22Rv1 (cell line): ENCODE results near the gene SUN5.

Experiments used
- CTCF ChIP-seq: fragments of 450-650 bp; IDR thresholded peaks from 2 replicates; pipeline ENCODE4 v1.5.1; 2017; ENCODE audit warnings: mild to moderate bottlenecking
- ZFX ChIP-seq: fragments of 450-650 bp; IDR thresholded peaks from 2 replicates; pipeline ENCODE4 v1.6.1; 2017; ENCODE audit warnings: antibody characterized with exemption, borderline replicate concordance

DNA sequence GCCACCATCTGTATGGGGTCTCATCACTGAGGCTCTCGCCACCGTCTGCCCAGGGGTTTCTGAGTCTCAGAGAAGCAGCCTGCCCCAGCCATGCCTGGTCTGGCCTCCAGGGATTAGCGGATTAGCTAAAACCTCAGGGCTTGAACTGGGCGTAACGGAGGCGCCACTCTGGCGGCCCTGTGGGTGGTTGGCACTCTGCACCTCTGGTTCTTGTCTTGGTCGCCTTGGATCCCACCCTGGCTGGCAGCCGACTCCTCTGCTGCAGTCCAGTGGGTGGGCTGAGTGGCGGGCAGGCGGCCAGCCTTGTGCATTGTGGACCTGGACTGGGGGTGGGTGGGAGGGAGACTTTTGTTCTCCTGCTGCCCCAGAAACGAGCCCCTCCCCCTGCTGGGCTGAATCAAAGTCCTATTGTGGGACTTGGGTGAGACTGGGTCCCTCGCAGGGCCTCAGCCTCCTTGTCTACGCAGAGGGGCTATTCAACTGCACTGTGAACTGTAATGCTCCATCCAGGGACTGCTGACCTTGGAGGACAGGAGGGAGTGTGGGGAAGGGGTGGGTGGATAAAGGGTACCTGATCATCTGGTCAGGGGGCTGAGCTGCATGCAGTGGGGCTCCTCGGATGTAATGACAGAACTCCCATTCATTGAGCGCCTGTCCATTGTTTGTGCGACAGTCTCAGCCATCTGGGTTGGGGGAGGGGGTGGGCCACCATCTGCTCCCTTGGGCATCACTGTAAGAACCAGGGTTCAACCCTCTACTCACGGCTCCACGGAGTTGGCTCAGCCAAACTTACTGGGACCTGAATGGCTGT lies 23.9 kb downstream of the SUN5 start:
- TF ChIP-seq CTCF (no peak), ZFX (no peak)
